Progenitor cell of endocrine pancreas (in vitro differentiated cells): ENCODE results near the gene RAG2. TPM values are rescaled to one million over a fixed set of nuclear protein-coding genes. Genes with fewer than 3 reads are reported as not detected.
A peak's percentile ranks its signal among the peaks of the same experiment; 100 is the strongest.

Experiments used
- DNase-seq: peaks from one replicate; pipeline ENCODE4 v3.0.0; 2021; ENCODE audit warnings: low spot score; ENCODE audit not compliant: unreplicated experiment
- H3K27ac Mint-ChIP-seq: 2 replicates; pipeline ENCODE4 v1.8.0; 2021; ENCODE audit warnings: mild to moderate bottlenecking, moderate library complexity, mixed read lengths
- H3K27me3 Mint-ChIP-seq: 2 replicates; pipeline ENCODE4 v1.8.0; 2021; ENCODE audit warnings: mixed read lengths
- H3K36me3 Mint-ChIP-seq: 2 replicates; pipeline ENCODE4 v1.8.0; 2022; ENCODE audit warnings: mixed read lengths; ENCODE audit not compliant: insufficient read depth
- H3K4me1 Mint-ChIP-seq: 2 replicates; pipeline ENCODE4 v1.8.0; 2021; ENCODE audit warnings: low read depth, mixed read lengths
- H3K4me3 Mint-ChIP-seq: 2 replicates; pipeline ENCODE4 v1.8.0; 2021; ENCODE audit warnings: low read depth, mild to moderate bottlenecking, moderate library complexity, mixed read lengths
- H3K9me3 Mint-ChIP-seq: 2 replicates; pipeline ENCODE4 v1.8.0; 2021; ENCODE audit warnings: low read depth, mixed read lengths
- total RNA-seq: library from RNA; stranded (reverse); gene quantifications from 2 replicates; pipeline ENCODE4 v1.2.1, GENCODE V29; 2021
- TF ChIP-seq, protein P1 (sequence below): fragments of 200-600 bp; sonication (generic); IDR thresholded peaks from one replicate; pipeline ENCODE4 v1.5.0; 2021; ENCODE audit warnings: antibody characterized with exemption, mild to moderate bottlenecking; ENCODE audit not compliant: unreplicated experiment

RAG2 gene
- total RNA-seq, 1 donor from 2014 or later: not detected

DNA sequence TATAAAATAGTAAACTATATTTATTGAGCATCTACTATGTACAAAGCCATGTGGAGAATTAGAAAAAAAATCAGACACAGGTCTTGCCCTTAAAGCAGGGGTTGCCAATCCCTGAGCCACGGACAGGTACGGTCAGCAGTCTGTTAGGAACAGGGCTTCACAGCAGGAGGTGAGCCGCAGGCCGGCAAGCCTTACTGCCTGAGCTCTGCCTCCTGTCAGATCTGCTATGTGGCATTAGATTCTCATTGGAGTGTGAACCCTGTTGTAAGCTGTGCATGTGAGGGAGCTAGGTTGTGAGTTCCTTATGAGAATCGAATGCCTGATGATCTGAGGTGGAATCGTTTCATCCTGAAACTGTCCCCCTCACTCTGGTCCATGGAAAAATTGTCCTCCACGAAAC, 2.1 kb upstream of the RAG2 start:
- H3K27ac Mint-ChIP-seq: no peak overlapping the region
- TF ChIP-seq, protein P1, sequence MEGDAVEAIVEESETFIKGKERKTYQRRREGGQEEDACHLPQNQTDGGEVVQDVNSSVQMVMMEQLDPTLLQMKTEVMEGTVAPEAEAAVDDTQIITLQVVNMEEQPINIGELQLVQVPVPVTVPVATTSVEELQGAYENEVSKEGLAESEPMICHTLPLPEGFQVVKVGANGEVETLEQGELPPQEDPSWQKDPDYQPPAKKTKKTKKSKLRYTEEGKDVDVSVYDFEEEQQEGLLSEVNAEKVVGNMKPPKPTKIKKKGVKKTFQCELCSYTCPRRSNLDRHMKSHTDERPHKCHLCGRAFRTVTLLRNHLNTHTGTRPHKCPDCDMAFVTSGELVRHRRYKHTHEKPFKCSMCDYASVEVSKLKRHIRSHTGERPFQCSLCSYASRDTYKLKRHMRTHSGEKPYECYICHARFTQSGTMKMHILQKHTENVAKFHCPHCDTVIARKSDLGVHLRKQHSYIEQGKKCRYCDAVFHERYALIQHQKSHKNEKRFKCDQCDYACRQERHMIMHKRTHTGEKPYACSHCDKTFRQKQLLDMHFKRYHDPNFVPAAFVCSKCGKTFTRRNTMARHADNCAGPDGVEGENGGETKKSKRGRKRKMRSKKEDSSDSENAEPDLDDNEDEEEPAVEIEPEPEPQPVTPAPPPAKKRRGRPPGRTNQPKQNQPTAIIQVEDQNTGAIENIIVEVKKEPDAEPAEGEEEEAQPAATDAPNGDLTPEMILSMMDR: no peak
- no peaks in the 10 kb centered on the region for H3K4me1 Mint-ChIP-seq
- DNase-seq: no peak
- no peaks in the 10 kb centered on the region for H3K36me3 Mint-ChIP-seq
- no peaks in the 10 kb centered on the region for H3K27me3 Mint-ChIP-seq
- H3K9me3 Mint-ChIP-seq: no peaks in the 10 kb centered on the region
- no peak overlapping the region for H3K4me3 Mint-ChIP-seq

DNA sequence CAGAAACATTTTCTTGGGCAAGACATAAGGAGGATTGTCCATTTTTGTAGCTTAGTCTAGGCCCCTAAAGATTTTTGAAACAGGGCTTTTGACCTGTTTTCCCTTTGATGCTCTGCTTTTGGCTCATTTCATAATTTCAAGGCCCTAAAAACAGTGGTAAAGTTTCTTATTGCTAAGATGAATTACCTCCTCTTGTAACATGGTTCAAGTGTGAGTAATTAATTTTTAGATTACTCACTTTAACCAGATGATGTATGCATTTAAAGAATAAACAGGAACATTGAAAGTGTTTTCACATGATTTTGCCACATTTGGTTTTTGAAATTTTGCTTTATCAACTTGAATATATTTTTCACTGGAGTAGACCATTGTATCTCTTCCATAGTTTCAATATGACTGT, 1.2 kb downstream of the RAG2 start:
- H3K4me3 Mint-ChIP-seq: no peak overlapping the region
- H3K36me3 Mint-ChIP-seq: no peaks in the 10 kb centered on the region
- H3K27me3 Mint-ChIP-seq: peaks cover 9% of the 10 kb centered on the region
- no peaks in the 10 kb centered on the region for H3K9me3 Mint-ChIP-seq
- TF ChIP-seq, protein P1: no peak
- no peak for DNase-seq
- no peak overlapping the region for H3K27ac Mint-ChIP-seq
- peaks cover 5% of the 10 kb centered on the region for H3K4me1 Mint-ChIP-seq

DNA sequence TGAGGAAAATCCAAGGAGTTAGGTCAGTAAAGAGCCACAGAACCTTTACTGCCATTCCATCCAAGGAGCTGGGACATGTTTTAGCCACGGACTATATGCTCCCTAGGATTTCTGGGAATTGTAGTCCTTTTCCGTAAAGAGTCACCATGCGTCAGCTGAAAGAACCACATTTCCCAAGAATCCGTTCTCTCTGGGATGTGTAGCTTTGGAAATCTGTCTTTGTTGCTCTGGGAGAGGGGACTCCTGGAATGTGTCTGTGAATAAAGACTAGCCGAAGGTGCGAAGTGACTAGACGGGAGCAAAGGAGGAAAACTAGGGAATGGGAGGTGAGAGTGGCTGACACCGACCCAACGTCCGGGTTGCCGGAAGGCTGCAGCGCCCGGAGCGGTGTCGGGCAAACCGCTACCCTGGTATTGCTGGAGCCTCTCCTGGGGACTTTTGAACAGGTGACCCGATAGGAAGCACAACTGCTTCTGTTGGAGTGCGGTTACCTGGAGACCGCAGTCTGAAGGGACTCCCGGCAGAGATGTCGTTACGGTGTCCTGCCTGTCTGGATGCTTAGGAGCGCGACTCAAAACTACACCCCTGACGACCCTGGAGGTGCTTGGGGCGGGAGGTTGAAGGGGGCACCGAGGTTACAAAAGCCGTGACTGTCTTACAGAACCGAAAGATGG, 3.6 kb downstream of the RAG2 start, which contains the start of gene IFTAP:
Gene IFTAP (plus strand): TSS at position 187 of the 674 bp plus-strand sequence. CDS start 15,602 bp downstream, outside the sequence.
- Mint-ChIP-seq H3K4me1 (peaks cover 5% of the 10 kb centered on the region), H3K27me3 (peaks cover 31% of the 10 kb centered on the region), H3K4me3 (peak within 1 kb of the TSS; percentile 100), H3K27ac (peak within 1 kb of the TSS; percentile 99), H3K9me3 (no peaks in the 10 kb centered on the region), H3K36me3 (no peaks in the 10 kb centered on the region)
- peak; percentile 36 for DNase-seq
- TF ChIP-seq, protein P1: no peak

DNA sequence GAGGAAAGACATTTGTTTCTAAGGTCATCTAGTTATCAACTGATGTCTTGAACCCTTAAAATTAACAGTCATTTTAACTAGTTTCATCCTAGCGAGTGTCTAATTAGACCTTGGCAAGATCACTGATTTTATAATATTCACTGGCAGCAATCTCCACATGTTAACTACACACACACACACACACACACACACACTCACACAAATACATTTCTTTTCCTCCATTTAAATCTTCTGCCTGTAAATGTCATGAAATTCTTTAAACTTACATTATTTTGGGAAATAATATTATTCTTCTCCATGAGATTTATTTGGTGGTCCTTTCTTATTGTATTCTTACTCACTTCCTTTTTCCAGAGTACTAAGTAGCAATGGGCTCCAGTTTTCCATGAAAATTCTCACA, 6.6 kb downstream of the RAG2 start:
- H3K27me3 Mint-ChIP-seq: peaks cover 61% of the 10 kb centered on the region

DNA sequence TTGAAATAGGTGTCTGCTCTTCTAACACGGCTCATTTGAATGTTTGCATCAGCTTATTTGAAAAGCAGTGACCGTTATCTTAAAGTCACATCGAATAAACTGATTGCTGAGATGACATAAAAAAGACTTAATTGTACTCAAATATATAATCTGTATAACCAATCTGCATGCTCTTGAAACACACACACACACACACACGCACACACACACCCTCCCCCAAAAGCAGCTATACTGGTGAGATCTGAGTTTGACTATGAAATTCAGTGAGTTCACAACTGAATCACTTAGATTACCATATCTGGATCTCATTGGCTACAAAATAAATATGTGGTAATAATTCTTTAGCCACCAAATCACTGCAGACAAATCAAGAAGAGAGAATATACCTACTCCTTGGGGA, 7.5 kb downstream of the RAG2 start:
- Mint-ChIP-seq H3K4me1 (peaks cover 5% of the 10 kb centered on the region), H3K27me3 (peaks cover 71% of the 10 kb centered on the region), H3K36me3 (no peaks in the 10 kb centered on the region), H3K4me3 (no peak overlapping the region), H3K9me3 (no peaks in the 10 kb centered on the region), H3K27ac (no peak overlapping the region)
- TF ChIP-seq, protein P1: no peak
- no peak for DNase-seq

More for the DNA sequence above, 6.6 kb downstream of the RAG2 start:
- TF ChIP-seq, protein P1: no peak
- H3K36me3 Mint-ChIP-seq: no peaks in the 10 kb centered on the region
- no peak for DNase-seq
- peaks cover 5% of the 10 kb centered on the region for H3K4me1 Mint-ChIP-seq
- H3K9me3 Mint-ChIP-seq: no peaks in the 10 kb centered on the region
- no peak overlapping the region for H3K27ac Mint-ChIP-seq
- no peak overlapping the region for H3K4me3 Mint-ChIP-seq
